Measurements from ENCODE around the gene PRR23C.
"Not testable (repeated sequence)": the region's sequence is repeated elsewhere in the genome, so short reads cannot be mapped to it uniquely, and the experiment has no call there.

PRR23C gene

GRCh38 chr3:139044366-139045210 is at the start of gene PRR23C:
TSS of gene PRR23C (minus strand) at chr3:139044892. CDS start at chr3:139044620, 272 bp downstream.
- no peak for DNase-seq

DNA sequence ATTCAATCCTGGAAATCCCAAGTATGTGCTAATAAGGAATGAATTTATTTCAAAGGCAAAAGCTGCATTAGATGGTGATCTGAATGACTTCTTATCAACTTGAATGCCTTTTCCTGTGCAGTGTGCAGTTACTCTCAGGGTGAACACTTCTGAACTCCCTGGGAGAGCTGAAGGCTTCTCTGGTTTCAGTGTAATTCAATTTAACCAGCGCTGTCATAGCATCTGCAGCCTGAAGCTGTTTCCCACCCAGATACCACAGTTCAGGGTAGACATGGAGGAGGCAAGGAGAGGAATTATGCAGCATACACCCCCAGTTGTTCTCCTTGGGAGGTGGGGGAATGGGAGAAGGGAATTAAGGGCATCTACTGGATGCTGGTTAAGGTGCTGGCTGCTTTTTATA is 49.1 kb upstream of the PRR23C start:
- DNase-seq = no peak

DNA sequence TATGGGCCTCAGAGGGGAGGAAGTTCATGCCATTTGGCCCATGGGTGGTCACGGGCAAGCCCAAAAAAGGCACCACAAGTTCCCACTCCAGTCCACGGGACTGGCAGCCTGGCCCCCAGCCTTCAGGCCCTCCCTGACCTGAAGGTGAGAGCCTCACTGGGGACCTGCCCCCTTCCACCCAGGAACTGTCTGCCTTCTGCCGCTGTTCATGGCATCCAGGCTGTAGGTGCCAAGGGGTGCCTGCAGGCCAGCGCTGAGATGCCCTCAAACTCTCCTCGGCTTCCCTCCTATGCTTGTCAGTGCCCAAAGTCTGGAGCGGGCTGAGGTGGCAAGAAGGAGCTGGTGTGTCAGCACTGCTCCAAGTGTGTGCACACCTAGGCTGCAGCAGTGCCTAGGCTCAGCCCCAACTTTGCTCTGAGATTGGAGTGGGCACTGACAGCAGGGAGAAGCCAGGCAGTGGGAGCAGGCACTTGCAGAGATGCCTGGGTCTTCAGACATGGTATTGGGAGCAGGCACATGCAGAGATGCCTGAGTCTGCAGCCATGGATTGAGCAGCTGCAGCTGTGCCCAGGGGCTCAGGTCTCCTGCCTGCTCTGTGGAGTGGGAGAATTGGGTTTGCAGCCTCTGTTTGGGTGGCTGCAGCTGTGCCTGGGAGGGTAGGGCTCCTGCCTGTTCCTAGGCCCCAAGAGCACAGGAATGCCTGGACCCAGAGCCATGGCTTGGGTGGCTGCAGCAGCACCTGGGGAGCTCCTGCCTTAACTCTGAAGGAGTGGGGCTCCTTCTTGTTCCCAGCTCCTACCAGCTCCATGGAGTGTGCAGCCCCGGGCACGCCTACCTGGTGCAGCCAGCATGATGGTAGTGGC is 44.0 kb upstream of the PRR23C start:
- DNase-seq = no peak

DNA sequence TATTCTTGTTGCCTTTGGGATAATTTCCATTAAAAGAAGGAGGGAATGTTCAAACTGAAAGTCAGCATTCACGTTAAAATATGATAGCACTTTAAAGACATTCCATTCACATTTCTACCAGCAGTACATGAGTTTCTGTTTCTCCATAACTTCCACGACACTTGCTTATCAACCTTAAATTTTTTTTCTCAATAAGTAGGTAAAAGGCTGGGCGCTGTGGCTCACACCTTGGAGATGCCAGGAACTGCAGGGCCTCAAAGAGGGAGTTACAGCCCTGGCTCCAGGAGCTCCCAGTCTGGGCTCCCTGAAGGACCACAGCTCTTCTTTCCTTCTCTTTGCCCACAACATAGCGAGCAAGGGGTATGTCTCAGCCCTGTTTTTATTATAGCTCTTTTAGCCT is 42.9 kb upstream of the PRR23C start:
- DNase-seq = no peak

GRCh38 chr3:139084176-139084575 is 39.5 kb upstream of the PRR23C start:
- DNase-seq = no peak

DNA sequence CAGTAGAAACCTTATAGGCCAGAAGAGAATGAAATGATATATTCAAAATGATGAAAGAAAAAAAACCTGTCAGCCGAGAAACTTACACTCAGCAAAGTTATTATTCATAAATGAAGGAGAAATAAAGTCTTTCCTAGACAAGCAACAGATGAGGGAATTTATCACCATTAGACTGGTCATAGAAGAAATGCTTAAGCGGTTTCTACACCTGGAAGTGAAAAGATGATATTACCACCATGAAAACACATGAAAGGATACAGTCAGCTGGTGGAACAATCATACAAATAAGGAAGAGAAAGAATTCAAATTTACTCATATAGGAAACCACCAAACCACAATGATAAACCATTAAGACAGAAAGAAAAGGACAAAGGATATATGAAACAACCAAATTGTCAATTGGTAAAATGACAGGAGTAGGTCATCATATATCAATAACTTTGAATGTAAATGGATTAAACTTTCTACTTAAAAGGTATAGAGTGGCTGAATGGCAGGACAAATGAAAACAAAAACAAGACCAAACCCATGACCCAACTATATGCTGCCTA is 29.9 kb upstream of the PRR23C start:
- DNase-seq = no peak

- DNase-seq = no peak
Observed at GRCh38 chr3:139062918-139063317, 18.2 kb upstream of the PRR23C start.

- no peak for DNase-seq
Observed at GRCh38 chr3:139052802-139053600, 8.3 kb upstream of the PRR23C start.

- DNase-seq = no peak
Observed at GRCh38 chr3:139043554-139044365, 932 bp downstream of the PRR23C start.

DNA sequence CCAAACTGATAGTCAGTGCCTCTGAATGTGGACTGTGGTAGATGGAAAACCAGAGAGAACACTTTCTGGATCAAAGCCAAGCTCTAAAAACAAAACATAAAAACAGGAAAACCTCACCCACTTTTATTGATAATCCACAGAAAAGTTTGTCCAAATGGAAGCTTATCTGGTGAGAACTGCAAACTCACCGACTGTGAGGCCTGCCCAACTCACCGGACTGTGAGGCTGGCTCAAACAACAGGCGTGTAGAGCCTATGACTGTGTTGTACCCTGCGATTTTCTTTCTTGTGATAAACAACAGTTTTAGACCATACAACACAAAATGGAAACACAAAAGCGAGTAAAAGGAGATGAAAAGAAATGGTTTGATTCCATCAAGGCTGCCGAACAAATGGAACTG is 7.2 kb downstream of the PRR23C start:
- DNase-seq = no peak

GRCh38 chr3:139032326-139033002 is 12.2 kb downstream of the PRR23C start:
- DNase-seq = no peak

DNA sequence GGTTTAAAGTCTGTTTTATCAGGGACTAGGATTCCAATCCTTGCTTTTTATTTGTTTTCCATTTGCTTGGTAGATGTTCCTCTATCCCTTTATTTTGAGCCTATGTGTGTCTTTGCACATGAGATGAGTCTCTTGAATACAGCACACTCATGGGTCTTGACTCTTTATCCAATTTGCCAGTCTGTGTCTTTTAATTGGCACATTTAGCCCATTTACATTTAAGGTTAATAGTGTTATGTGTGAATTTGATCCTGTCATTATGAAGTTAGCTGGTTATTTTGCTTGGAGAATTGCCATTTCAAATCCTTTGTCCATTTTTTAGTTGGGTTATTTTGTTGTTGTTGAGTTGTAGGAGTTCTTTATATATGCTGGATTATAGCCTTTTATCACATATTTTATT is 14.1 kb downstream of the PRR23C start:
- not testable (repeated sequence) for DNase-seq

GRCh38 chr3:139024968-139025367 is 19.7 kb downstream of the PRR23C start:
- no peak for DNase-seq

DNA sequence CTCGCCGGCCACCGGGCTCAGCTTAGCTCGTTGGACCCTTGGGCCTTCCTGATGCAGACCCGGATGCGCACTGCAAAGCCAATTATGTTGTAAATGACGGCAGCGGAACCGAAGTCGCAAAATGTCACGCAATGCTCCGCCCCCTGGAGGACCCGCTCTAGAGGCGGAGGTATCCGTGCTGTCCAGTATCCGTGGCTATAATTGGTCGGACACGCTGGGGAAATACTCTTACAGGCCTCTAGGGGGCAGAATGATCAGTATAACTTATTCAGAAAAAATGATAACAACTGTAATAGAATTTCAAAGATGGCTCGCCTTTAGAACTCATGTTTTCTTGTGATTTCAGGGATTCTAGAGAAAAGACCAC is 23.8 kb downstream of the PRR23C start, which contains the start of gene PRR23B:
Gene PRR23B (minus strand): TSS at position 59 of the 367 bp plus-strand sequence. CDS start 265 bp downstream, outside the sequence.
- DNase-seq = no peak

GRCh38 chr3:139020036-139020867 is 24.4 kb downstream of the PRR23C start:
- no peak for DNase-seq

- DNase-seq = peak in 1 of 3 experiments; percentile 14
Observed at GRCh38 chr3:139016430-139017048, 28.2 kb downstream of the PRR23C start.

- DNase-seq = no peak
Observed at GRCh38 chr3:139006051-139006716, 38.5 kb downstream of the PRR23C start, which contains the start of gene PRR23A. TSS of gene PRR23A (minus strand) at chr3:139006268. CDS start at chr3:139006268, 0 bp downstream.

GRCh38 chr3:139005356-139005993 is 39.2 kb downstream of the PRR23C start:
- no peak for DNase-seq

Data from NCI-H1417 (cell line).